ENCODE measurements around the gene CMBL. TPM values are rescaled to one million over a fixed set of nuclear protein-coding genes. Genes with fewer than 3 reads are reported as not detected.

CMBL gene
- total RNA-seq, 2 experiments from 2014 or later: 0.36 TPM; not detected in 1

GRCh38 chr5:10334831-10335230 lies 27.1 kb upstream of the CMBL start:
- ChIA-PET CTCF (no interaction called here), POLR2A (no interaction called here)
- no peaks in the 10 kb centered on the region for H3K36me3 ChIP-seq (ENCODE audit: insufficient read depth, low read length)
- H3K4me3 Mint-ChIP-seq: no peak overlapping the region
- TF ChIP-seq CTCF (IDR thresholded peaks at IDR 0.05): no peak
- H3K9me3 ChIP-seq (ENCODE audit: control insufficient read depth in 1 of 2, insufficient read depth in 1 of 2, low read length in 2 of 2): peaks cover 0 to 7% of the 10 kb centered on the region in 2 experiments
- H3K36me3 Mint-ChIP-seq (ENCODE audit: low read depth): no peaks in the 10 kb centered on the region
- no peak for ATAC-seq (ENCODE audit: poor library complexity)
- H3K4me1 ChIP-seq (ENCODE audit: insufficient read depth, low read length): peaks cover 13% of the 10 kb centered on the region
- no peak overlapping the region for H3K4me3 ChIP-seq (ENCODE audit: low read length)
- intact Hi-C loops (cut with DNase I, micrococcal nuclease): no loop called here
- H3K27me3 ChIP-seq (ENCODE audit: control insufficient read depth in 1 of 2, insufficient read depth in 2 of 2, low read length in 2 of 2): peaks cover 29 to 34% of the 10 kb centered on the region in 2 experiments
- H3K27me3 Mint-ChIP-seq: peaks cover 53% of the 10 kb centered on the region
- H3K4me1 Mint-ChIP-seq (ENCODE audit: low read depth): peaks cover 4% of the 10 kb centered on the region
- H3K27ac ChIP-seq (ENCODE audit: low read depth in 1 of 2, low read length in 2 of 2): no peak overlapping the region
- no peak for DNase-seq
- no peak overlapping the region for H3K27ac Mint-ChIP-seq
- no peaks in the 10 kb centered on the region for H3K9me3 Mint-ChIP-seq

- ChIA-PET CTCF (no interaction called here), POLR2A (interaction anchor here (1.5 kb wide), 1 partner anchor 20 kb away, joined by 5 read pairs; the partner anchor contains the start of gene MARCHF6)
- Mint-ChIP-seq H3K27ac (no peak overlapping the region), H3K4me3 (peak overlapping the region; percentile 75), H3K36me3 (ENCODE audit: low read depth) (no peaks in the 10 kb centered on the region), H3K4me1 (ENCODE audit: low read depth) (peaks cover 4% of the 10 kb centered on the region), H3K27me3 (peaks cover 56% of the 10 kb centered on the region), H3K9me3 (no peaks in the 10 kb centered on the region)
- no peak for TF ChIP-seq CTCF (IDR thresholded peaks at IDR 0.05)
- Histone ChIP-seq H3K4me1 (ENCODE audit: insufficient read depth, low read length) (peaks cover 13% of the 10 kb centered on the region), H3K27me3 (ENCODE audit: control insufficient read depth in 1 of 2, insufficient read depth in 2 of 2, low read length in 2 of 2) (peaks cover 29 to 34% of the 10 kb centered on the region in 2 experiments), H3K4me3 (ENCODE audit: low read length) (peak overlapping the region; percentile 50), H3K27ac (ENCODE audit: low read depth in 1 of 2, low read length in 2 of 2) (no peak overlapping the region), H3K36me3 (ENCODE audit: insufficient read depth, low read length) (no peaks in the 10 kb centered on the region), H3K9me3 (ENCODE audit: control insufficient read depth in 1 of 2, insufficient read depth in 1 of 2, low read length in 2 of 2) (peaks cover 0 to 7% of the 10 kb centered on the region in 2 experiments)
- ATAC-seq (ENCODE audit: poor library complexity) (peak; percentile 21), DNase-seq (peak in 4 of 14 experiments; percentile 5 to 31 (median 18))
- intact Hi-C loops (cut with DNase I, micrococcal nuclease): no loop called here
These were observed 25.7 kb upstream of the CMBL start for GRCh38 chr5:10333154-10334006.

GRCh38 chr5:10332301-10332700 lies 24.6 kb upstream of the CMBL start:
- POLR2A ChIA-PET: no interaction called here
- H3K9me3 Mint-ChIP-seq: no peaks in the 10 kb centered on the region
- ATAC-seq (ENCODE audit: poor library complexity) (no peak), DNase-seq (no peak)
- CTCF ChIA-PET: no interaction called here
- no peak for TF ChIP-seq CTCF (IDR thresholded peaks at IDR 0.05)
- H3K27me3 Mint-ChIP-seq: peaks cover 56% of the 10 kb centered on the region
- H3K4me1 Mint-ChIP-seq (ENCODE audit: low read depth): peaks cover 4% of the 10 kb centered on the region
- H3K4me3 ChIP-seq (ENCODE audit: low read length): no peak overlapping the region
- H3K36me3 ChIP-seq (ENCODE audit: insufficient read depth, low read length): no peaks in the 10 kb centered on the region
- H3K4me1 ChIP-seq (ENCODE audit: insufficient read depth, low read length): peaks cover 13% of the 10 kb centered on the region
- H3K36me3 Mint-ChIP-seq (ENCODE audit: low read depth): no peaks in the 10 kb centered on the region
- H3K27ac ChIP-seq (ENCODE audit: low read depth in 1 of 2, low read length in 2 of 2): no peak overlapping the region
- H3K4me3 Mint-ChIP-seq: peak overlapping the region; percentile 62
- peaks cover 29 to 34% of the 10 kb centered on the region in 2 experiments for H3K27me3 ChIP-seq (ENCODE audit: control insufficient read depth in 1 of 2, insufficient read depth in 2 of 2, low read length in 2 of 2)
- intact Hi-C loops (cut with DNase I, micrococcal nuclease): no loop called here
- peaks cover 0 to 7% of the 10 kb centered on the region in 2 experiments for H3K9me3 ChIP-seq (ENCODE audit: control insufficient read depth in 1 of 2, insufficient read depth in 1 of 2, low read length in 2 of 2)
- H3K27ac Mint-ChIP-seq: no peak overlapping the region

Data from CD4-positive, alpha-beta T cell (primary cell).